ENCODE measurements around the gene GNPTG. TPM values are rescaled to one million over a fixed set of nuclear protein-coding genes. Genes with fewer than 3 reads are reported as not detected.

Gene GNPTG
- total RNA-seq, 1 donor from 2014 or later, result 104 TPM

GRCh38 chr16:1309888-1310831 lies 41.6 kb upstream of the GNPTG start:
- Histone ChIP-seq H3K27me3 (ENCODE audit: control insufficient read depth, insufficient read depth, low read length) (no peaks in the 10 kb centered on the region), H3K36me3 (ENCODE audit: control insufficient read depth, insufficient read depth, low read length) (peaks cover 2% of the 10 kb centered on the region), H3K4me3 (ENCODE audit: low read depth, low read length) (peak overlapping the region; percentile 87)
- DNase-seq (ENCODE audit: low read depth), result no peak
- no peak for TF ChIP-seq CTCF (IDR thresholded peaks at IDR 0.05; ENCODE audit: insufficient read depth, low read length, poor library complexity, severe bottlenecking)

GRCh38 chr16:1310832-1311200 lies 40.9 kb upstream of the GNPTG start:
- peaks cover 2% of the 10 kb centered on the region for H3K36me3 ChIP-seq (ENCODE audit: control insufficient read depth, insufficient read depth, low read length)
- H3K27me3 ChIP-seq (ENCODE audit: control insufficient read depth, insufficient read depth, low read length), result no peaks in the 10 kb centered on the region
- peak overlapping the region; percentile 87 for H3K4me3 ChIP-seq (ENCODE audit: low read depth, low read length)
- no peak for DNase-seq (ENCODE audit: low read depth)
- no peak for TF ChIP-seq CTCF (IDR thresholded peaks at IDR 0.05; ENCODE audit: insufficient read depth, low read length, poor library complexity, severe bottlenecking)

- Histone ChIP-seq H3K36me3 (ENCODE audit: control insufficient read depth, insufficient read depth, low read length) (peaks cover 3% of the 10 kb centered on the region), H3K4me3 (ENCODE audit: low read depth, low read length) (peak overlapping the region; percentile 87), H3K27me3 (ENCODE audit: control insufficient read depth, insufficient read depth, low read length) (no peaks in the 10 kb centered on the region)
- DNase-seq (ENCODE audit: low read depth), result no peak
- no peak for TF ChIP-seq CTCF (IDR thresholded peaks at IDR 0.05; ENCODE audit: insufficient read depth, low read length, poor library complexity, severe bottlenecking)
These were observed 40.5 kb upstream of the GNPTG start for GRCh38 chr16:1311212-1311737.

GRCh38 chr16:1311738-1312466 lies 39.8 kb upstream of the GNPTG start:
- no peak for DNase-seq (ENCODE audit: low read depth)
- H3K27me3 ChIP-seq (ENCODE audit: control insufficient read depth, insufficient read depth, low read length), result no peaks in the 10 kb centered on the region
- peaks cover 4% of the 10 kb centered on the region for H3K36me3 ChIP-seq (ENCODE audit: control insufficient read depth, insufficient read depth, low read length)
- peak overlapping the region; percentile 87 for H3K4me3 ChIP-seq (ENCODE audit: low read depth, low read length)
- no peak for TF ChIP-seq CTCF (IDR thresholded peaks at IDR 0.05; ENCODE audit: insufficient read depth, low read length, poor library complexity, severe bottlenecking)

- TF ChIP-seq CTCF (IDR thresholded peaks at IDR 0.05; ENCODE audit: insufficient read depth, low read length, poor library complexity, severe bottlenecking), result no peak
- no peak overlapping the region for H3K4me3 ChIP-seq (ENCODE audit: low read depth, low read length)
- no peak for DNase-seq (ENCODE audit: low read depth)
- peaks cover 4% of the 10 kb centered on the region for H3K36me3 ChIP-seq (ENCODE audit: control insufficient read depth, insufficient read depth, low read length)
- no peaks in the 10 kb centered on the region for H3K27me3 ChIP-seq (ENCODE audit: control insufficient read depth, insufficient read depth, low read length)
These were observed 39.3 kb upstream of the GNPTG start for GRCh38 chr16:1312467-1312816.
